ENCODE measurements around the gene PLXNC1. TPM values are rescaled to one million over a fixed set of nuclear protein-coding genes. Genes with fewer than 3 reads are reported as not detected.

Gene PLXNC1
- total RNA-seq, 1 donor from 2014 or later: 28.0 TPM

DNA sequence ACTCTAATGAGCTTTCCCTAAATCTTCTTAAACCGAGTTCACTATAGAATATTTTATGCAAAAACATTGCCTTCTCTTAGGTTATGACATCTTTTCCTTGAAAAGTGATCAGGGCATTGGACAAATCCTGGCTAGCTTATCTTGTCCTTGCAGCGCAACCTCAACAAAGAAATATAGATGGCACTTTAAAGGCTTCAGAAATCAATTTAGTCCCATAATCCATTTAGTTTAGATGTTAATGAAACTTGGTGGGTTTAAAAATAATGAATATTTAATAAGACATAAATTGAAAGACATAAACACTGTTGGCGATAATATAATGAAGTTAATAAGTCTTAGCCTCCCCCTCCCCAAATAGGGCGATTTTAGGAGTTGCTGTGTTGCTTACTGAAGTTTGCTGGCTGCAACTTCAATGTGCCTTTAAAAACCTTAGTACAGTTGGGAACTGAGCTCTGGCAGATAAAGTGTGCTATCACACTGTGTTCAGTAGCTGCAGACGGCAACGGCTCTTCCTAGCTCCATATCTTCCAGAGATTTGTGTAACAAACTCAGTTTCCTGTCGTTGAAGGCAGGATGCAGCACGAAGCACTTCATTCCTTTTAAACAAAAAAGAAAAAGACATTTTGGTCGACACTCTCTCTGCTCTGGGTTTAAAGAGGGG is 19.5 kb downstream of the PLXNC1 start:
- H3K36me3 ChIP-seq: peaks cover 4% of the 10 kb centered on the region
- ATAC-seq: no peak
- H3K4me1 ChIP-seq: peaks cover 10% of the 10 kb centered on the region
- H3K9me3 ChIP-seq: no peaks in the 10 kb centered on the region
- no peak for DNase-seq
- H3K4me3 ChIP-seq: no peak overlapping the region
- TF ChIP-seq CTCF (IDR thresholded peaks at IDR 0.05): no peak
- intact Hi-C loops (cut with DNase I): no loop called here
- H3K27me3 ChIP-seq (ENCODE audit: low read depth): no peaks in the 10 kb centered on the region
- no peak overlapping the region for H3K27ac ChIP-seq

DNA sequence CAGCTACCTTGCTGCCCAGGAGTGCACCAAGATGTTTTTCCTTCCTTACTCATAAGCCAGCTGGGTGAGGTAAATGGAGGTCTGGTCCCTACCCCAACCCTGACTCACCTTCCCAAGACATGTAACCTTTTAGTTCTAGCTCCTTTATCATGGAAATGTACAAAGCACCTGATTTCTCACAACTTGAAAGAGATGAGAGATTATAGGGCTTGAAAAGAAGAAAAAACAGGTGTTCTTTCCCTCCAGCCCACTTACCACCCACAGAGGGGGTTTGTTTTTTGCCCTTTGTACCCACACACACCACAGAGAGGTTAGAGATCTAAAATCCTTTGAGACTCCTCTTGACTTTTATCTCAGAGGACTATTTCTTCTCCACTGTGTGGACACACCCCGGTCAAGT is 21.1 kb downstream of the PLXNC1 start:
- Histone ChIP-seq H3K27ac (no peak overlapping the region), H3K4me1 (peaks cover 22% of the 10 kb centered on the region), H3K4me3 (no peak overlapping the region), H3K36me3 (peaks cover 4% of the 10 kb centered on the region), H3K9me3 (no peaks in the 10 kb centered on the region), H3K27me3 (ENCODE audit: low read depth) (no peaks in the 10 kb centered on the region)
- no peak for DNase-seq
- no peak for TF ChIP-seq CTCF (IDR thresholded peaks at IDR 0.05)
- ATAC-seq: no peak
- intact Hi-C loops (cut with DNase I): no loop called here

DNA sequence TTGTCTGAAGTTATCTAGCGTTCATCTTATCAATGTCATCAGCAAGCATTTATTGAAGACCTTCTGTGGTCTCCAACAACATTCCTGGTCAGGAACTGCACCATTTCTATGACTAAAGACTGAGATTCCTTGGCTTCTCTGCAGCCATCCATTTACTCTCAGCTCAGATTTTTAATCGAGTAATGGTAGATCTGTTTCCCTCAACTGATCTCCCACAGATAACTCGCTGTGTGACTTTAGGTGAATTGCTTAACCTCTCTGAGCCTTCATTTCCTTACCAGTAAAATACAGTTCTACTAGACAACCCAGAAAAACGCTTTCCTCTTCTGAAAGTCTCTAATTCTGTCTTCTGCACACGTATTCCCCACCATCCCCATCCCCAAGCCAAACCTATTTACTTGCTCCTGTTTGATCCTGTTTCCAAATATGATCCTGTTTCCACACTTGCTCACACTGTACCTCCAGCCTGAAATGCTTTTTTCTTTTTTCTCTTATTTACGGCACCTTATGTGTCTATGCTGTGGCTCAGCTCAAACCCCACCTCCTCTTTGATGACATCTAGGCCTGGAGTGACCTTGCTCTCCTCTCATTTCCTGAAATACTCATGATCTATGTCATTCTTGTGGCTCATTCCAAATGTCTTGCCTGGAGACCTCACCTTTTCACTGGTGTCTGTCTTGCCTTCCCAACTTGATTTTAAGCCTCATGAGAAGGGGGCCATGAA is 21.8 kb downstream of the PLXNC1 start:
- Histone ChIP-seq H3K27me3 (ENCODE audit: low read depth) (no peaks in the 10 kb centered on the region), H3K27ac (no peak overlapping the region), H3K4me3 (no peak overlapping the region), H3K9me3 (no peaks in the 10 kb centered on the region), H3K4me1 (peaks cover 23% of the 10 kb centered on the region), H3K36me3 (peaks cover 4% of the 10 kb centered on the region)
- DNase-seq (no peak), ATAC-seq (no peak)
- intact Hi-C loops (cut with DNase I): no loop called here
- TF ChIP-seq CTCF (IDR thresholded peaks at IDR 0.05): no peak

- Histone ChIP-seq H3K4me3 (no peak overlapping the region), H3K27ac (no peak overlapping the region), H3K36me3 (peaks cover 4% of the 10 kb centered on the region), H3K27me3 (ENCODE audit: low read depth) (no peaks in the 10 kb centered on the region), H3K4me1 (peaks cover 23% of the 10 kb centered on the region), H3K9me3 (no peaks in the 10 kb centered on the region)
- intact Hi-C loops (cut with DNase I): no loop called here
- DNase-seq: no peak
- no peak for TF ChIP-seq CTCF (IDR thresholded peaks at IDR 0.05)
- no peak for ATAC-seq
Observed at GRCh38 chr12:94170690-94171594, 22.6 kb downstream of the PLXNC1 start.

- intact Hi-C loops (cut with DNase I): no loop called here
- peaks cover 23% of the 10 kb centered on the region for H3K4me1 ChIP-seq
- TF ChIP-seq CTCF (IDR thresholded peaks at IDR 0.05): no peak
- no peaks in the 10 kb centered on the region for H3K9me3 ChIP-seq
- no peak overlapping the region for H3K4me3 ChIP-seq
- no peak for ATAC-seq
- no peak overlapping the region for H3K27ac ChIP-seq
- H3K36me3 ChIP-seq: peaks cover 4% of the 10 kb centered on the region
- no peaks in the 10 kb centered on the region for H3K27me3 ChIP-seq (ENCODE audit: low read depth)
- DNase-seq: no peak
Observed at GRCh38 chr12:94171595-94171930, 23.2 kb downstream of the PLXNC1 start.
